H9 (cell line): ENCODE data around the gene CYP2F1. TPM values are rescaled to one million over a fixed set of nuclear protein-coding genes. Genes with fewer than 3 reads are reported as not detected.

Experiments
- DNase-seq: peaks from one replicate; pipeline ENCODE4 v3.0.0-alpha.2; 2017
- H2AFZ ChIP-seq: one replicate; pipeline ENCODE4 v1.6.1; 2013; ENCODE audit warnings: mild to moderate bottlenecking, low read length, control low read depth, moderate library complexity
- H2AK5ac ChIP-seq: 2 replicates; pipeline ENCODE4 v1.6.1; 2013; ENCODE audit warnings: low read length, control low read depth, mixed read lengths; ENCODE audit not compliant: insufficient read length
- H2BK120ac ChIP-seq: one replicate; pipeline ENCODE4 v1.6.1; 2013; ENCODE audit warnings: low read depth, mild to moderate bottlenecking, low read length, control low read depth, inconsistent platforms; ENCODE audit not compliant: poor library complexity, severe bottlenecking
- H2BK12ac ChIP-seq: 2 replicates; pipeline ENCODE4 v1.6.1; 2013; ENCODE audit warnings: low read length, control low read depth, mixed read lengths, low read depth; ENCODE audit not compliant: insufficient read length
- H2BK15ac ChIP-seq: 2 replicates; pipeline ENCODE4 v1.6.1; 2013; ENCODE audit warnings: low read depth, low read length, control low read depth
- H2BK20ac ChIP-seq: one replicate; pipeline ENCODE4 v1.6.1; 2013; ENCODE audit warnings: low read depth, mild to moderate bottlenecking, low read length, control low read depth, inconsistent platforms; ENCODE audit not compliant: poor library complexity, severe bottlenecking
- H2BK5ac ChIP-seq: 2 replicates; pipeline ENCODE4 v1.6.1; 2013; ENCODE audit warnings: low read length, control low read depth, mixed read lengths; ENCODE audit not compliant: insufficient read length
- H3K14ac ChIP-seq: 2 replicates; pipeline ENCODE4 v1.6.1; 2013; ENCODE audit warnings: low read length, control low read depth; ENCODE audit not compliant: insufficient read depth
- H3K18ac ChIP-seq: 2 replicates; pipeline ENCODE4 v1.6.1; 2013; ENCODE audit warnings: low read depth, mild to moderate bottlenecking, mixed read lengths, low read length, control low read depth; ENCODE audit not compliant: insufficient read length
- H3K23ac ChIP-seq: 2 replicates; pipeline ENCODE4 v1.6.1; 2013; ENCODE audit warnings: low read length, control low read depth, mixed read lengths, low read depth; ENCODE audit not compliant: insufficient read length
- H3K23me2 ChIP-seq: 2 replicates; pipeline ENCODE4 v1.6.1; 2013; ENCODE audit warnings: low read depth, mild to moderate bottlenecking, mixed read lengths, low read length, control low read depth; ENCODE audit not compliant: insufficient read length, poor library complexity, severe bottlenecking
- H3K27ac ChIP-seq: 2 replicates; pipeline ENCODE4 v1.5.1; 2013; ENCODE audit warnings: low read length, control low read depth, mixed read lengths, low read depth; ENCODE audit not compliant: insufficient read length
- H3K27me3 ChIP-seq: 2 replicates; pipeline ENCODE4 v1.6.1; 2013; ENCODE audit warnings: low read length, control low read depth, inconsistent platforms; ENCODE audit not compliant: insufficient read depth
- H3K4ac ChIP-seq: 2 replicates; pipeline ENCODE4 v1.6.1; 2013; ENCODE audit warnings: low read depth, mild to moderate bottlenecking, control low read depth, inconsistent platforms, low read length, moderate library complexity
- H3K4me1 ChIP-seq: 2 replicates; pipeline ENCODE4 v1.6.1; 2013; ENCODE audit warnings: low read length, control low read depth, inconsistent platforms; ENCODE audit not compliant: insufficient read depth
- H3K4me2 ChIP-seq: 2 replicates; pipeline ENCODE4 v1.6.1; 2013; ENCODE audit warnings: low read length, control low read depth, mixed read lengths; ENCODE audit not compliant: insufficient read length, insufficient read depth
- H3K56ac ChIP-seq: 2 replicates; pipeline ENCODE4 v1.6.1; 2013; ENCODE audit warnings: low read depth, mild to moderate bottlenecking, mixed read lengths, low read length, control low read depth; ENCODE audit not compliant: insufficient read length
- H3K79me1 ChIP-seq: 2 replicates; pipeline ENCODE4 v1.6.1; 2013; ENCODE audit warnings: low read depth, mild to moderate bottlenecking, moderate library complexity, low read length, control low read depth, inconsistent platforms; ENCODE audit not compliant: insufficient read depth, poor library complexity, severe bottlenecking
- H3K79me2 ChIP-seq: 2 replicates; pipeline ENCODE4 v1.6.1; 2013; ENCODE audit warnings: low read length, control low read depth, inconsistent platforms; ENCODE audit not compliant: insufficient read depth
- H3K9ac ChIP-seq: 2 replicates; pipeline ENCODE4 v1.6.1; 2013; ENCODE audit warnings: low read length, control low read depth, mixed read lengths; ENCODE audit not compliant: insufficient read length; ENCODE audit errors: extremely low read depth
- H3K9me3 ChIP-seq: one replicate; pipeline ENCODE4 v1.6.1; 2013; ENCODE audit warnings: low read depth, low read length, inconsistent platforms; ENCODE audit not compliant: control insufficient read depth
- H3T11ph ChIP-seq: one replicate; pipeline ENCODE4 v1.6.1; 2013; ENCODE audit warnings: mild to moderate bottlenecking, low read length, control low read depth, inconsistent platforms
- H4K20me1 ChIP-seq: one replicate; pipeline ENCODE4 v1.6.1; 2013; ENCODE audit not compliant: control insufficient read depth, insufficient read length, insufficient read depth
- H4K5ac ChIP-seq: 2 replicates; pipeline ENCODE4 v1.6.1; 2013; ENCODE audit warnings: low read depth, mild to moderate bottlenecking, mixed read lengths, low read length, control low read depth; ENCODE audit not compliant: insufficient read length
- H4K8ac ChIP-seq: replicated peaks from 2 replicates; pipeline ENCODE4 v1.6.1; 2013; ENCODE audit warnings: low read length, control low read depth, mixed read lengths, low read depth; ENCODE audit not compliant: insufficient read length
- H4K91ac ChIP-seq: 2 replicates; pipeline ENCODE4 v1.6.1; 2013; ENCODE audit warnings: low read depth, mild to moderate bottlenecking, moderate library complexity, mixed read lengths, low read length, control low read depth; ENCODE audit not compliant: insufficient read length
- H3K27ac Mint-ChIP-seq, 3 experiments: 2 replicates in 2 of 3; 3 replicates in 1 of 3; pipeline ENCODE4 v1.8.0; 2020 to 2021; ENCODE audit warnings: mixed read lengths in 3 of 3, mild to moderate bottlenecking in 1 of 3, moderate library complexity in 1 of 3
- H3K27me3 Mint-ChIP-seq: 2 replicates; pipeline ENCODE4 v1.8.0; 2021; ENCODE audit warnings: low read depth, mild to moderate bottlenecking, moderate library complexity, mixed read lengths
- H3K36me3 Mint-ChIP-seq, 3 experiments: 2 replicates in 2 of 3; 3 replicates in 1 of 3; pipeline ENCODE4 v1.8.0; 2020 to 2021; ENCODE audit warnings: low read depth in 3 of 3, mixed read lengths in 3 of 3; ENCODE audit not compliant: insufficient read depth in 1 of 3
- H3K4me1 Mint-ChIP-seq, 2 experiments: 2 replicates each; pipeline ENCODE4 v1.8.0; 2020; ENCODE audit warnings: mixed read lengths in 2 of 2
- H3K4me3 Mint-ChIP-seq, 2 experiments: 2 replicates in 1 of 2; 3 replicates in 1 of 2; pipeline ENCODE4 v1.8.0; 2020 to 2021; ENCODE audit warnings: mild to moderate bottlenecking in 2 of 2, mixed read lengths in 2 of 2, moderate library complexity in 1 of 2
- H3K9me3 Mint-ChIP-seq, 2 experiments: 2 replicates in 1 of 2; 3 replicates in 1 of 2; pipeline ENCODE4 v1.8.0; 2020; ENCODE audit warnings: mild to moderate bottlenecking in 2 of 2, mixed read lengths in 2 of 2, moderate library complexity in 1 of 2
- WGBS: extraction: QIAGEN DNeasy Blood & Tissue Kit; methylation state at CpG from one replicate; pipeline ENCODE4 v1.1.7; 2013; ENCODE audit warnings: missing lambda C conversion rate, low lambda C conversion rate, mixed read lengths; ENCODE audit not compliant: insufficient read length; ENCODE audit errors: extremely low coverage; 5-methylcytosine and 5-hydroxymethylcytosine counted together
- total RNA-seq: library from RNA; stranded (reverse); gene quantifications from 2 replicates; pipeline ENCODE4 v1.2.1, GENCODE V29; 2021
- TF ChIP-seq, protein P1 (sequence below): fragments of 200-600 bp; sonication (generic); conservative IDR thresholded peaks from 3 replicates; pipeline ENCODE4 v1.8.0; 2021; ENCODE audit warnings: antibody characterized with exemption, mild to moderate bottlenecking

The CYP2F1 gene
- total RNA-seq, 1 experiment from 2014 or later: 0.63 TPM

DNA sequence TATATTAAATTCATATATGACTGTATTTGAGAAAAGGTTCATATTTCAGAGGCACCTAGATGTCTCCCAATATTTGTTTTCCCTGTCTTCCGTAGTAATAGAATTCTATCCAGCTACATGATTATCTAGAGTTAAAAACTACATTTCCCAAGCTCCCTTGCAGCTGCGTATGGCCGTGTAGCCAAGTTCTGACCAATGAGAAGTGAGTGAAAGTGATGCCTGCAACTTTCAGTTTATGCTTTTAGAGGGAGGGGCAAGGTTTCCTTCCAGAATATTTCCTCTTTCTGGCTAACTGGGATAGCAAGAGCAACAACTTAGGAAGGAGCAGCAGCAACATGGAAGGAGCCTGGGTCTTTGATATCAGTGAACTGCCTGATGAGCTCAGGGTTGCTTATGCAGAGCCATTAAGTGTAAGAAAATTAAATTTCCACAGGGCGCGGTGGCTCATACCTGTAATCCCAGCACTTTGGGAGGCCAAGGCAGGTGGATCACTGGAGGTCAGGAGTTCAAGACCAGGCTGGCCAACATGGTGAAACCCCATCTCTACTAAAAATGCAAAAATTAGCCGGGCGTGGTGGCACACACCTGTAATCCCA lies 49.2 kb upstream of the CYP2F1 start:
- no peaks in the 10 kb centered on the region; a peak in 1 of 5 replicates for H3K9me3 Mint-ChIP-seq
- H3K27me3 Mint-ChIP-seq: peaks cover 17% of the 10 kb centered on the region
- Histone ChIP-seq H2BK5ac (no peak overlapping the region), H3K56ac (no peak overlapping the region), H2BK120ac (no peak overlapping the region), H3K27ac (no peak overlapping the region), H4K20me1 (no peaks in the 10 kb centered on the region), H3K23ac (no peak overlapping the region), H2AFZ (peak overlapping the region; percentile 99), H2BK12ac (no peak overlapping the region), H2BK20ac (no peak overlapping the region), H4K5ac (no peak overlapping the region), H3K14ac (no peak overlapping the region), H4K8ac (no peak overlapping the region), H3K4me2 (no peak overlapping the region), H3K4me1 (no peaks in the 10 kb centered on the region), H4K91ac (no peak overlapping the region), H3K79me2 (no peaks in the 10 kb centered on the region), H3T11ph (no peak overlapping the region), H3K4ac (no peak overlapping the region), H3K27me3 (no peaks in the 10 kb centered on the region), H3K23me2 (no peaks in the 10 kb centered on the region), H3K9me3 (no peaks in the 10 kb centered on the region), H3K9ac (no peak overlapping the region), H2BK15ac (no peak overlapping the region), H2AK5ac (no peak overlapping the region), H3K18ac (no peak overlapping the region), H3K79me1 (no peaks in the 10 kb centered on the region)
- peak; percentile 54 for DNase-seq
- TF ChIP-seq, protein P1, sequence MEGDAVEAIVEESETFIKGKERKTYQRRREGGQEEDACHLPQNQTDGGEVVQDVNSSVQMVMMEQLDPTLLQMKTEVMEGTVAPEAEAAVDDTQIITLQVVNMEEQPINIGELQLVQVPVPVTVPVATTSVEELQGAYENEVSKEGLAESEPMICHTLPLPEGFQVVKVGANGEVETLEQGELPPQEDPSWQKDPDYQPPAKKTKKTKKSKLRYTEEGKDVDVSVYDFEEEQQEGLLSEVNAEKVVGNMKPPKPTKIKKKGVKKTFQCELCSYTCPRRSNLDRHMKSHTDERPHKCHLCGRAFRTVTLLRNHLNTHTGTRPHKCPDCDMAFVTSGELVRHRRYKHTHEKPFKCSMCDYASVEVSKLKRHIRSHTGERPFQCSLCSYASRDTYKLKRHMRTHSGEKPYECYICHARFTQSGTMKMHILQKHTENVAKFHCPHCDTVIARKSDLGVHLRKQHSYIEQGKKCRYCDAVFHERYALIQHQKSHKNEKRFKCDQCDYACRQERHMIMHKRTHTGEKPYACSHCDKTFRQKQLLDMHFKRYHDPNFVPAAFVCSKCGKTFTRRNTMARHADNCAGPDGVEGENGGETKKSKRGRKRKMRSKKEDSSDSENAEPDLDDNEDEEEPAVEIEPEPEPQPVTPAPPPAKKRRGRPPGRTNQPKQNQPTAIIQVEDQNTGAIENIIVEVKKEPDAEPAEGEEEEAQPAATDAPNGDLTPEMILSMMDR: no peak
- WGBS: no CpG with 5 or more reads among the region's 7 CpGs
- no peak overlapping the region for H3K4me3 Mint-ChIP-seq
- no peaks in the 10 kb centered on the region for H3K36me3 Mint-ChIP-seq
- H3K4me1 Mint-ChIP-seq: no peaks in the 10 kb centered on the region
- H3K27ac Mint-ChIP-seq: no peak overlapping the region; a peak in 1 of 7 replicates
